Prostate gland (tissue), 2 donors: ENCODE results near the gene LRRC32.

Experiments
- CTCF ChIP-seq, 4 experiments: fragments of 200-600 bp in 2 of 4; fragments of 450-650 bp in 2 of 4; sonication (generic) in 2 of 4; IDR thresholded peaks; 1 replicate in 3 of 4; 2 replicates in 1 of 4; pipeline ENCODE4 v1.5.1; 2016 to 2019; ENCODE audit warnings: antibody characterized with exemption in 4 of 4, mild to moderate bottlenecking in 2 of 4, moderate library complexity in 2 of 4
- POLR2AphosphoS5 ChIP-seq: sonication (generic); formaldehyde crosslinking; IDR thresholded peaks from one replicate; pipeline ENCODE4 v1.6.1; 2017; ENCODE audit warnings: antibody characterized with exemption

GRCh38 chr11:76646882-76647534 lies 23.5 kb downstream of the LRRC32 start:
- TF ChIP-seq CTCF (IDR thresholded peaks at IDR 0.05) = no peak
- no peak for TF ChIP-seq POLR2AphosphoS5
